HG02840 (cell line): Measurements from ENCODE around the gene KLK11.

ENCODE experiments used
- ATAC-seq: cut with Tn5 transposase; IDR thresholded peaks from one replicate; pipeline ENCODE4 v1.9.1; 2021; ENCODE audit warnings: mild to moderate bottlenecking, moderate library complexity, moderate number of reproducible peaks; ENCODE audit not compliant: unreplicated experiment, low FRiP score

KLK11 gene

DNA sequence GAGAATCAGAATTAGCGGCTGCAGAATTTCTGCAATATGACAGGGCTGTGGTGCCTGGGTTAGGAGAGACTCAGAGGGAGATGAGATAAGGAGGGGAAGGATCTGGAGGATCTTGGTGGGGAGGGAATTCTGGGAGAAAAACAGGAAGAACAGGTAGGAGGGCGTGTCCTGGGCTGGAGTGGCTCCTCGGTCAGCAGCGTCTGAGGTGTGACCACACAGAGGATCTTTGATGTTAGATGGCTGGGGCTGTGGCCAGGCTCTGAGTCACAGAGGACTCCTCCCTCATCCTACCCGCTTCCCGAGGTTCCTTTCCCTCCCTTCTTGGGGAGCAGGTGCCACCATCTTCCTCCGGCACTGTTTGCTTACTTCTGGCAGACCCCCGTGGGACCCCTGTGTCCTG, 50.6 kb downstream of the KLK11 start:
- ATAC-seq = no peak

DNA sequence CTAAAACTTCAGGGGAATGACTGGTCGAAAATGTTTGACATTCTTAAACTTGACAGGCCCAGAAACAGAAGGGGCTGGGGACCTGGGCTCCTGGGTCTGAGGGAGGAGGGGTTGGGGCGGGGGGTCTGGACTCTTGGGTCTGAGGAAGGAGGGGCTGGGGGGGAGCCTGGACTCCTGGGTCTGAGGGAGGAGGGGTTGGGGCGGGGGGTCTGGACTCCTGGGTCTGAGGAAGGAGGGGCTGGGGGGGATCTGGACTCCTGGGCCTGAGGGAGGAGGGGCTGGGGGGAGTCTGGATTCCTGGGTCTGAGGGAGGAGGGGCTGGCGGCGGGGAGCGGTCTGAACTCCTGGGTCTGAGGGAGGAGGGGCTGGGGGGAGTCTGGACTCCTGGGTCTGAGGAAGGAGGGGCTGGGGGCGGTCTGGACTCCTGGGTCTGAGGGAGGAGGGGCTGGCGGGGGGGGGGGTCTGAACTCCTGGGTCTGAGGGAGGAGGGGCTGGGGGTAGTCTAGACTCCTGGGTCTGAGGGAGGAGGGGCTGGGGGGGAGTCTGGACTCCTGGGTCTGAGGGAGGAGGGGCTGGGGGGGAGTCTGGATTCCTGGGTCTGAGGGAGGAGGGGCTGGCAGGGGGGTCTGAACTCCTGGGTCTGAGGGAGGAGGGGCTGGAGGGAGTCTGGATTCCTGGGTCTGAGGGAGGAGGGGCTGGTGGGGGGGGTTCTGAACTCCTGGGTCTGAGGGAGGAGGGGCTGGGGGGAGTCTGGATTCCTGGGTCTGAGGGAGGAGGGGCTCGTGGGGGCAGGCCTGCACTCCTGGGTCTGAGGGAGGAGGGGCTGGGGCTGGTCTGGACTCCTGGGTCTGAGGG, 51.5 kb downstream of the KLK11 start:
- no peak for ATAC-seq

DNA sequence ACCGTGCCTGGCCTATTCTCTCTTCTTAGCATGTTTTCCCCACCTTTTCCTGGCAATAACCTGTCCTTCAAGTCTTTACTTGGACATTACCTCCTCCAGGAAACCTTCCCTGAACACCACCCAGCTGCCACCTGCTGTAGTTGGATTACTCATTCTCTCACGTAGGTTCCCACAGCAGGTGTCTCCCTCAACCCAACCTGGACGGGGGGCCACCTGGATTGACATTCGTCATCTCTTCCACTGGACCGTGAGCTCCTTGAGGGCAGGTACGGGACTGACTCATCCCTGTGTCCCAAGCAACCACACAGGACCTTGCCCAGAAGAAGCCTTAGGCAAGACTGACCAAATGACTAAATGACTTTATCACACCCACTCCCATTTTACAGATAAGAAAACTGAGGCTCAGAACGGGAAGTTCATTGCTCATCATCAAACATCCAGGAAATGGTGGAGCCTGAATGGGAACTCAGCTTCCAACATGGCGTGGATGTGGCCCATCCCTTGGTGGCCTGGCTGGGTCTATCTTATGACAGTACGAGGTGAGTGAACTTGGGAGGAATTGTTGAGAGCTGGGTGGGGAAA, 53.5 kb downstream of the KLK11 start:
- no peak for ATAC-seq
